Muscle layer of colon (tissue), 2 donors: ENCODE results near the gene SATB2.

ENCODE experiments used
- H3K27ac ChIP-seq: one replicate; pipeline ENCODE4 v1.7.0; 2013; ENCODE audit warnings: low read depth, mild to moderate bottlenecking, low read length, moderate library complexity
- H3K27me3 ChIP-seq, 2 donors: one replicate each; pipeline ENCODE4 v1.7.0; 2013; ENCODE audit warnings: low read length in 2 of 2, mild to moderate bottlenecking in 2 of 2; ENCODE audit not compliant: insufficient read depth in 2 of 2, control insufficient read depth in 1 of 2
- H3K36me3 ChIP-seq: one replicate; pipeline ENCODE4 v1.7.0; 2013; ENCODE audit warnings: mild to moderate bottlenecking, low read length; ENCODE audit not compliant: insufficient read depth
- H3K4me1 ChIP-seq: one replicate; pipeline ENCODE4 v1.7.0; 2013; ENCODE audit warnings: mild to moderate bottlenecking, low read length; ENCODE audit not compliant: insufficient read depth
- H3K4me3 ChIP-seq, 2 donors: one replicate each; pipeline ENCODE4 v1.7.0; 2013; ENCODE audit warnings: low read length in 2 of 2, low read depth in 1 of 2, mild to moderate bottlenecking in 1 of 2, moderate library complexity in 1 of 2
- H3K9ac ChIP-seq: one replicate; pipeline ENCODE4 v1.7.0; 2013; ENCODE audit warnings: low read length
- H3K9me3 ChIP-seq: one replicate; pipeline ENCODE4 v1.7.0; 2013; ENCODE audit warnings: mild to moderate bottlenecking, low read length
- donor health status: abdominal sarcoma.
- donor health status: Adenocarcinoma of cecum.

The SATB2 gene

GRCh38 chr2:199419428-199419827 is 38.3 kb downstream of the SATB2 start:
- no peak overlapping the region for H3K27ac ChIP-seq
- no peak overlapping the region for H3K4me3 ChIP-seq
- H3K4me1 ChIP-seq, result no peaks in the 10 kb centered on the region

GRCh38 chr2:199414465-199414864 is 43.3 kb downstream of the SATB2 start:
- H3K9me3 ChIP-seq, result no peaks in the 10 kb centered on the region
- no peaks in the 10 kb centered on the region for H3K27me3 ChIP-seq
- H3K27ac ChIP-seq, result no peak overlapping the region
- H3K36me3 ChIP-seq, result no peaks in the 10 kb centered on the region
- H3K4me3 ChIP-seq, result no peak overlapping the region
- no peak overlapping the region for H3K9ac ChIP-seq
- no peaks in the 10 kb centered on the region for H3K4me1 ChIP-seq

More at GRCh38 chr2:199419428-199419827, 38.3 kb downstream of the SATB2 start:
- Histone ChIP-seq H3K9me3 (no peaks in the 10 kb centered on the region), H3K27me3 (no peaks in the 10 kb centered on the region), H3K36me3 (no peaks in the 10 kb centered on the region), H3K9ac (no peak overlapping the region)

DNA sequence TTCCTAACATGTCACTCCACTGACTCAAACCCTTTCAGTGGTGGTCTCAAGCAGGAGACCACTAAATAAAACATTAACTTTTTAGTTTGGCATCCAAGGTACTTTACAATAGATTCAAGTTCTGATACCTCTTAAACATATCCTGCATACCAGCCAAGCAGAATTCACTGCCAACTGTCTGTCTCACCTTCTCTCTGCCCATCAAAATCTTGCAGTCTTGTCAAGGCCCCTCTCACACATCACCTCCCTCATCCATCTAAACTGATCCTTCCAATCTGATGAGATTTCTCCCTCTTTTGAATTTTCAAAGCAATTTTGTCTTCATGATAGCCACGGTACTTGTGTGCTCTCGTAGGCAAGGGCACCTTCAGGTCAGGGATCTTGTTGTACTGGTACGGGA is 43.7 kb downstream of the SATB2 start:
- Histone ChIP-seq H3K27ac (no peak overlapping the region), H3K36me3 (no peaks in the 10 kb centered on the region), H3K27me3 (no peaks in the 10 kb centered on the region)

GRCh38 chr2:199409759-199410529 is 47.8 kb downstream of the SATB2 start:
- no peak overlapping the region for H3K4me3 ChIP-seq
- H3K36me3 ChIP-seq, result no peaks in the 10 kb centered on the region
- H3K9me3 ChIP-seq, result no peaks in the 10 kb centered on the region
- no peak overlapping the region for H3K9ac ChIP-seq
- H3K4me1 ChIP-seq, result no peaks in the 10 kb centered on the region
- no peaks in the 10 kb centered on the region for H3K27me3 ChIP-seq
- H3K27ac ChIP-seq, result no peak overlapping the region

More for the DNA sequence above, 43.7 kb downstream of the SATB2 start:
- Histone ChIP-seq H3K4me1 (no peaks in the 10 kb centered on the region), H3K9me3 (no peaks in the 10 kb centered on the region), H3K9ac (no peak overlapping the region), H3K4me3 (no peak overlapping the region)

GRCh38 chr2:199407421-199407820 is 50.3 kb downstream of the SATB2 start:
- H3K4me3 ChIP-seq, result no peak overlapping the region

GRCh38 chr2:199405241-199405640 is 52.5 kb downstream of the SATB2 start:
- Histone ChIP-seq H3K9me3 (no peaks in the 10 kb centered on the region), H3K9ac (no peak overlapping the region), H3K27me3 (no peaks in the 10 kb centered on the region), H3K4me1 (no peaks in the 10 kb centered on the region), H3K36me3 (no peaks in the 10 kb centered on the region), H3K27ac (no peak overlapping the region), H3K4me3 (no peak overlapping the region)

More at GRCh38 chr2:199407421-199407820, 50.3 kb downstream of the SATB2 start:
- H3K4me1 ChIP-seq, result no peaks in the 10 kb centered on the region
- H3K27me3 ChIP-seq, result no peaks in the 10 kb centered on the region
- H3K9ac ChIP-seq, result no peak overlapping the region
- no peak overlapping the region for H3K27ac ChIP-seq
- no peaks in the 10 kb centered on the region for H3K36me3 ChIP-seq
- no peaks in the 10 kb centered on the region for H3K9me3 ChIP-seq

- Histone ChIP-seq H3K4me1 (no peaks in the 10 kb centered on the region), H3K27ac (no peak overlapping the region)
These were observed 52.9 kb downstream of the SATB2 start for GRCh38 chr2:199404841-199405240.

GRCh38 chr2:199395311-199395710 is 62.4 kb downstream of the SATB2 start:
- Histone ChIP-seq H3K9me3 (no peaks in the 10 kb centered on the region), H3K27ac (no peak overlapping the region), H3K4me3 (no peak overlapping the region), H3K27me3 (no peaks in the 10 kb centered on the region), H3K9ac (no peak overlapping the region), H3K4me1 (no peaks in the 10 kb centered on the region), H3K36me3 (no peaks in the 10 kb centered on the region)

More at GRCh38 chr2:199404841-199405240, 52.9 kb downstream of the SATB2 start:
- H3K27me3 ChIP-seq, result no peaks in the 10 kb centered on the region
- no peak overlapping the region for H3K4me3 ChIP-seq
- H3K36me3 ChIP-seq, result no peaks in the 10 kb centered on the region
- H3K9me3 ChIP-seq, result no peaks in the 10 kb centered on the region
- no peak overlapping the region for H3K9ac ChIP-seq

GRCh38 chr2:199392363-199392762 is 65.4 kb downstream of the SATB2 start:
- no peak overlapping the region for H3K4me3 ChIP-seq
- no peaks in the 10 kb centered on the region for H3K4me1 ChIP-seq
- H3K9me3 ChIP-seq, result no peaks in the 10 kb centered on the region
- H3K27ac ChIP-seq, result no peak overlapping the region
- H3K9ac ChIP-seq, result no peak overlapping the region
- no peaks in the 10 kb centered on the region for H3K36me3 ChIP-seq
- no peaks in the 10 kb centered on the region for H3K27me3 ChIP-seq

- Histone ChIP-seq H3K4me1 (no peaks in the 10 kb centered on the region), H3K9ac (no peak overlapping the region), H3K9me3 (no peaks in the 10 kb centered on the region), H3K36me3 (no peaks in the 10 kb centered on the region), H3K4me3 (no peak overlapping the region), H3K27ac (no peak overlapping the region), H3K27me3 (no peaks in the 10 kb centered on the region)
These were observed 68.9 kb downstream of the SATB2 start for GRCh38 chr2:199388728-199389268.

GRCh38 chr2:199384043-199384442 is 73.7 kb downstream of the SATB2 start:
- H3K9me3 ChIP-seq, result no peaks in the 10 kb centered on the region
- H3K27me3 ChIP-seq, result no peaks in the 10 kb centered on the region
- no peak overlapping the region for H3K4me3 ChIP-seq
- H3K36me3 ChIP-seq, result no peaks in the 10 kb centered on the region
- no peak overlapping the region for H3K27ac ChIP-seq
- no peak overlapping the region for H3K9ac ChIP-seq
- no peaks in the 10 kb centered on the region for H3K4me1 ChIP-seq

GRCh38 chr2:199383021-199383420 is 74.7 kb downstream of the SATB2 start:
- Histone ChIP-seq H3K4me3 (no peak overlapping the region), H3K9me3 (no peaks in the 10 kb centered on the region), H3K36me3 (no peaks in the 10 kb centered on the region), H3K27ac (no peak overlapping the region), H3K27me3 (no peaks in the 10 kb centered on the region), H3K9ac (no peak overlapping the region), H3K4me1 (no peaks in the 10 kb centered on the region)
